Calu3 (cell line): ENCODE data around the gene GBP4. TPM values are rescaled to one million over a fixed set of nuclear protein-coding genes. Genes with fewer than 3 reads are reported as not detected.
"Not testable (repeated sequence)": the region's sequence is repeated elsewhere in the genome, so short reads cannot be mapped to it uniquely, and the experiment has no call there.

Experiments used
- Bru-seq: library from RNA; stranded (reverse); fragments of 400-500 nt; gene quantifications from one replicate; lab custom pipeline; 2021; lab: Mats Ljungman, UMichigan
- BruChase-seq, 2 experiments: library from RNA; stranded (reverse); fragments of 400-500 nt; gene quantifications; one replicate each; lab custom pipeline; 2021; lab: Mats Ljungman, UMichigan
- BruUV-seq: library from RNA; stranded (reverse); fragments of 400-500 nt; replicated peaks from 2 replicates; lab custom pipeline; 2021; lab: Mats Ljungman, UMichigan
- CTCF ChIA-PET: fragments of 300-600 bp; sonication (Branson Sonifier 250); formaldehyde crosslinking; loops from one replicate; lab custom pipeline; 2022; ENCODE audit warnings: antibody characterized with exemption; lab: Charles Lee
- DNase-seq: peaks from one replicate; pipeline ENCODE4 v3.0.0; 2022
- H3K27ac Mint-ChIP-seq: one replicate; pipeline ENCODE4 v1.8.0; 2022; ENCODE audit warnings: mixed read lengths; ENCODE audit not compliant: unreplicated experiment
- H3K27me3 Mint-ChIP-seq: one replicate; pipeline ENCODE4 v1.8.0; 2022; ENCODE audit warnings: mixed read lengths; ENCODE audit not compliant: unreplicated experiment
- H3K36me3 Mint-ChIP-seq: one replicate; pipeline ENCODE4 v1.8.0; 2022; ENCODE audit warnings: mild to moderate bottlenecking, moderate library complexity, mixed read lengths; ENCODE audit not compliant: insufficient read depth, unreplicated experiment
- H3K4me1 Mint-ChIP-seq: one replicate; pipeline ENCODE4 v1.8.0; 2022; ENCODE audit warnings: mild to moderate bottlenecking, low read depth, mixed read lengths; ENCODE audit not compliant: unreplicated experiment
- H3K4me3 Mint-ChIP-seq: one replicate; pipeline ENCODE4 v1.8.0; 2022; ENCODE audit warnings: mild to moderate bottlenecking, low read depth, moderate library complexity, mixed read lengths; ENCODE audit not compliant: unreplicated experiment
- H3K9me3 Mint-ChIP-seq: one replicate; pipeline ENCODE4 v1.8.0; 2022; ENCODE audit warnings: low read depth, mixed read lengths; ENCODE audit not compliant: unreplicated experiment
- intact Hi-C: fragments of 100-400 bp; cut with micrococcal nuclease; formaldehyde crosslinking; loops from one replicate; pipeline ENCODE4 v1.10.0; 2022; ENCODE audit not compliant: unreplicated experiment
- long read RNA-seq: library from polyadenylated mRNA; stranded (forward); transcript quantifications from one replicate; pipeline ENCODE4 v2.0.0, GENCODE V29; 2022
- total RNA-seq: library from RNA; stranded (reverse); gene quantifications from 2 replicates; pipeline ENCODE4 v1.2.3, GENCODE V29; 2022
- TF ChIP-seq, protein P1 (sequence below): fragments of 200-600 bp; IDR thresholded peaks from one replicate; pipeline ENCODE4 v1.8.0; 2022; ENCODE audit warnings: antibody characterized with exemption; ENCODE audit not compliant: unreplicated experiment

Gene GBP4, protein sequence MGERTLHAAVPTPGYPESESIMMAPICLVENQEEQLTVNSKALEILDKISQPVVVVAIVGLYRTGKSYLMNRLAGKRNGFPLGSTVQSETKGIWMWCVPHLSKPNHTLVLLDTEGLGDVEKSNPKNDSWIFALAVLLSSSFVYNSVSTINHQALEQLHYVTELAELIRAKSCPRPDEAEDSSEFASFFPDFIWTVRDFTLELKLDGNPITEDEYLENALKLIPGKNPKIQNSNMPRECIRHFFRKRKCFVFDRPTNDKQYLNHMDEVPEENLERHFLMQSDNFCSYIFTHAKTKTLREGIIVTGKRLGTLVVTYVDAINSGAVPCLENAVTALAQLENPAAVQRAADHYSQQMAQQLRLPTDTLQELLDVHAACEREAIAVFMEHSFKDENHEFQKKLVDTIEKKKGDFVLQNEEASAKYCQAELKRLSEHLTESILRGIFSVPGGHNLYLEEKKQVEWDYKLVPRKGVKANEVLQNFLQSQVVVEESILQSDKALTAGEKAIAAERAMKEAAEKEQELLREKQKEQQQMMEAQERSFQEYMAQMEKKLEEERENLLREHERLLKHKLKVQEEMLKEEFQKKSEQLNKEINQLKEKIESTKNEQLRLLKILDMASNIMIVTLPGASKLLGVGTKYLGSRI
- total RNA-seq (10.3 and 26.6 TPM in 2 replicates), Bru-seq, nascent RNA (percentile 76 among the genes with signal in this experiment), BruChase-seq, experiment 1, labeled RNA remaining after a 6-hour chase (percentile 90 among the genes with signal in this experiment), BruChase-seq, experiment 2, labeled RNA remaining after a 2-hour chase (percentile 68 among the genes with signal in this experiment)
- long read RNA-seq, full-length matches to known transcripts = 6 of 19 reads
- long read RNA-seq, partial matches to known transcripts = 3 of 19 reads
- long read RNA-seq, other reads (novel, unspliced or antisense) = 10 of 19 reads

DNA sequence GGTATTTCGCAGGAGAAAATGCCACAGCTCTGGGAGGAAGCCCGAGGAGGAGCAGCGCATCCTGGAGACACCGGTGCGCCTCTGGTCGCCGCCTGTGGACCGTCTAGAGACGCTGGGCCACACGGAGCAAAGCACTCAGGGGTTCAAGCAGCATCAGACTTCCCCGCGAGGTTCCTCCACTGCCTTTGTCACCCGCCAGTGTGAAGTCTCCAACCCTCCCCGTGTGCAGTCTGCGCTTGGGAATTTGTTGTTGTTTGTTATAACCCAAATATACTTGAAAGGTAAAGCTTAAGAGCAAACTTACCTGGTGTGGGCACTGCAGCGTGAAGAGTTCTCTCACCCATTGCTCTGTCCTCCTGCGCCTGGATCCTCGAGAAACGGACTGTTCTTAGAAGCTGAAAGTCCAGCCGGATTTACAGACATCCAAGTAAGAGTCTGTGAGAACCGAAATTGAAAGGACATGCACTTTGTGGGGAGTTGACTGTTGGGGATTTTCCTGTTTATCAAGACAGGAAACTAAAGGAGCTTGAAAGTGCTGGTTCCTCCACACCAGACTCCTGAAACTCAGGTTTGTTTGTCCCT, at the start of gene GBP4:
Gene GBP4 (minus strand): TSS at position 452 of the 582 bp plus-strand sequence. CDS start 108 bp downstream, at position 344.
- no peaks in the 10 kb centered on the region for H3K9me3 Mint-ChIP-seq
- H3K36me3 Mint-ChIP-seq = peaks cover 9% of the 10 kb centered on the region
- peak within 1 kb of the TSS; percentile 75 for H3K4me3 Mint-ChIP-seq
- TF ChIP-seq, protein P1, sequence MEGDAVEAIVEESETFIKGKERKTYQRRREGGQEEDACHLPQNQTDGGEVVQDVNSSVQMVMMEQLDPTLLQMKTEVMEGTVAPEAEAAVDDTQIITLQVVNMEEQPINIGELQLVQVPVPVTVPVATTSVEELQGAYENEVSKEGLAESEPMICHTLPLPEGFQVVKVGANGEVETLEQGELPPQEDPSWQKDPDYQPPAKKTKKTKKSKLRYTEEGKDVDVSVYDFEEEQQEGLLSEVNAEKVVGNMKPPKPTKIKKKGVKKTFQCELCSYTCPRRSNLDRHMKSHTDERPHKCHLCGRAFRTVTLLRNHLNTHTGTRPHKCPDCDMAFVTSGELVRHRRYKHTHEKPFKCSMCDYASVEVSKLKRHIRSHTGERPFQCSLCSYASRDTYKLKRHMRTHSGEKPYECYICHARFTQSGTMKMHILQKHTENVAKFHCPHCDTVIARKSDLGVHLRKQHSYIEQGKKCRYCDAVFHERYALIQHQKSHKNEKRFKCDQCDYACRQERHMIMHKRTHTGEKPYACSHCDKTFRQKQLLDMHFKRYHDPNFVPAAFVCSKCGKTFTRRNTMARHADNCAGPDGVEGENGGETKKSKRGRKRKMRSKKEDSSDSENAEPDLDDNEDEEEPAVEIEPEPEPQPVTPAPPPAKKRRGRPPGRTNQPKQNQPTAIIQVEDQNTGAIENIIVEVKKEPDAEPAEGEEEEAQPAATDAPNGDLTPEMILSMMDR = no peak
- intact Hi-C loops = loop anchor here (10.0 kb wide), 1 partner anchor 156 kb away; no protein-coding TSS in a partner anchor
- H3K27ac Mint-ChIP-seq = peak within 1 kb of the TSS; percentile 53
- H3K4me1 Mint-ChIP-seq = peaks cover 16% of the 10 kb centered on the region
- H3K27me3 Mint-ChIP-seq = no peaks in the 10 kb centered on the region
- DNase-seq = peak; percentile 18
- BruUV-seq = TSS peak; percentile 52
- CTCF ChIA-PET = interaction anchor here (0.8 kb wide), 1 partner anchor 62 kb away, joined by 3 read pairs; no protein-coding TSS in a partner anchor

DNA sequence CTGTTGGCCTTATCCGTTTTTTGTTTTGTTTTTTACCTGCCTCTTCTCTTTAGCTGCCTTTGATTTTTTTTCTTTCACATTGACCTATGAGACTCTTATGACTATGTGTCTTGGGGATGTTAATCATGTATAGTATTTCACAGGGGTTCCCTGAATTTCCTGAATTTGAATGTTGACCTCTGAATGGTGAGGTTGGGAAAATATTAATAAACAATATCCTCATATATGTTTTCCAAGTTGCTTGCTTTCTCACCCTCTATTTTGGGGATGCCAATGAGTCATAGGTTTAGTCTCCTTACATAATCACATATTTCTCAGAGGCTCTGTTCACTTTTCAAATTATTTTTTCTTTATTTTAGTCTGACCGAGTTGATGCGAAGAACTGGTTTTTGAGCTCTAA, 44.3 kb upstream of the GBP4 start:
- Mint-ChIP-seq H3K4me3 (no peak overlapping the region), H3K36me3 (no peaks in the 10 kb centered on the region), H3K27me3 (no peaks in the 10 kb centered on the region), H3K9me3 (no peaks in the 10 kb centered on the region), H3K27ac (no peak overlapping the region), H3K4me1 (no peaks in the 10 kb centered on the region)
- DNase-seq = no peak
- no TSS peak for BruUV-seq
- intact Hi-C loops = no loop called here
- TF ChIP-seq, protein P1 = no peak
- CTCF ChIA-PET = no interaction called here

DNA sequence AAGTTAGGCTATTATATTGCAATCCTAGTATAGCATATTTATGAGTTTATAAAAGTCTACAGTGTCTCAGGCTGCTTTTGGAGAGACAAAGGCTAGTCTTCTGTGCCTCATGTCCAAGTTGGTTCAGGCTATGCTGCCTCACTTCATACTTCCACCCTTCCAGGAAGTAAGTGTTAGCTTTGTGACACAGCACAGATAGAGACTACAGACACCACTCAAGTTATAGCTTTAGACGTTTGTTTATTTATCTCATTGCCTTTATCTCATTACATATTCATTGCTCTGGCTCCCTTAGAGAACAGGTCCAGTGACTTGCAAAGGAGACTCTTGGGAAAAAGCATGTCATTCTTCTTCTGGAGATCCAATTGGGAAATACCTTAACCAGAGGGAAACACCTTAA, 22.6 kb upstream of the GBP4 start:
- Mint-ChIP-seq H3K9me3 (peaks cover 8% of the 10 kb centered on the region), H3K4me3 (no peak overlapping the region), H3K27ac (no peak overlapping the region), H3K36me3 (no peaks in the 10 kb centered on the region), H3K27me3 (no peaks in the 10 kb centered on the region), H3K4me1 (no peaks in the 10 kb centered on the region)
- intact Hi-C loops = no loop called here
- no TSS peak for BruUV-seq
- TF ChIP-seq, protein P1 = no peak
- CTCF ChIA-PET = no interaction called here
- no peak for DNase-seq

DNA sequence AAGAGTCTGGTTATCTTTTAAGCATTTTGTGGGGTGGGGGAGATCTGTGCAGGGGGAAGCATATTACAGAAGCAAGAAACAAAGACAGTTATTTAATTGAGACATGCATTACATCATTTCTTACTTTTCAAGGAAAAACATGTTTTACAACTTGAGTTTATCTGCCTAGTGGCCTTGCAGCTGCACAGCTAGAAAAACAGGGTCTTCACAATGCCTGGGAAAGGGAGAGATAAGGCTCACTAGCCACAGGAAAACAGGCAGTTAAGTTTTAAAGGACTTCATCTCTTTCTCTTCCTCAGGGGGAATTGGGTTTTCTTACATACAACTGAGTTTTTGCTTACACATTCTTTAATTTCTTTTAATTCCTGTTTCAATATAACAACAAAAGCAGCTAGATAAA, 21.1 kb upstream of the GBP4 start:
- H3K4me1 Mint-ChIP-seq, DNase-seq, CTCF ChIA-PET, intact Hi-C loops, BruUV-seq, H3K27ac Mint-ChIP-seq, H3K27me3 Mint-ChIP-seq, H3K9me3 Mint-ChIP-seq, H3K4me3 Mint-ChIP-seq, H3K36me3 Mint-ChIP-seq: not testable (repeated sequence)

DNA sequence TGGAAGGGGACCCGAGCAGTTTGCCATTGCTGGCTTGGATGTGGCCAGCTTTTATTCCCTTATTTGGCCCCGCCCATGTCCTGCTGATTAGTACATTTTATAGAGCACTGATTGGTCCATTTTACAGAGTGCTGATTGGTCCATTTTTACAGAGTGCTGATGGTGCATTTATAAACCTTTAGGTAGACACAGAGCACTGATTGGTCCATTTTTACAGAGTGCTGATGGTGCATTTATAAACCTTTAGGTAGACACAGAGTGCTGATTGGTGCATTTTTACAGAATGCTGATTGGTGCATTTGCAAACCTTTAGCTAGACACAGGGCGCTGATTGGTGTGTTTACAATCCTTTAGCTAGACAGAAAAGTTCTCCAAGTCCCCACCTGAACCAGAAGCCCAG, 20.2 kb upstream of the GBP4 start:
- H3K4me3 Mint-ChIP-seq, CTCF ChIA-PET, BruUV-seq: not testable (repeated sequence)

More for the DNA sequence above, 20.2 kb upstream of the GBP4 start:
- H3K4me1 Mint-ChIP-seq, intact Hi-C loops, H3K27ac Mint-ChIP-seq, DNase-seq, H3K36me3 Mint-ChIP-seq, H3K27me3 Mint-ChIP-seq, H3K9me3 Mint-ChIP-seq: not testable (repeated sequence)
